HG02981 (cell line): ENCODE measurements around the gene CENATAC.
A peak's percentile ranks its signal among the peaks of the same experiment; 100 is the strongest.
"Not testable (repeated sequence)": the region's sequence is repeated elsewhere in the genome, so short reads cannot be mapped to it uniquely, and the experiment has no call there.

Source experiments
- ATAC-seq: cut with Tn5 transposase; IDR thresholded peaks from one replicate; pipeline ENCODE4 v1.9.1; 2021; ENCODE audit warnings: mild to moderate bottlenecking, moderate library complexity; ENCODE audit not compliant: unreplicated experiment

CENATAC gene

GRCh38 chr11:119051440-119052162 is 53.7 kb downstream of the CENATAC start:
- peak; percentile 40 for ATAC-seq

GRCh38 chr11:119052163-119052814 is 54.4 kb downstream of the CENATAC start:
- no peak for ATAC-seq

GRCh38 chr11:119054418-119054817 is 56.5 kb downstream of the CENATAC start:
- ATAC-seq = no peak

GRCh38 chr11:119055901-119056300 is 58.0 kb downstream of the CENATAC start:
- no peak for ATAC-seq

GRCh38 chr11:119056421-119056999 is 58.6 kb downstream of the CENATAC start:
- ATAC-seq = peak; percentile 2

- ATAC-seq = peak; percentile 92
Observed at GRCh38 chr11:119057000-119057769, 59.2 kb downstream of the CENATAC start, which contains the start of gene HYOU1. HYOU1 (minus strand) TSS chr11:119057205; CDS start chr11:119056160, 1,045 bp downstream.

GRCh38 chr11:119059128-119059527 is 61.2 kb downstream of the CENATAC start:
- not testable (repeated sequence) for ATAC-seq

- ATAC-seq = no peak
Observed at GRCh38 chr11:119061256-119061655, 63.3 kb downstream of the CENATAC start.

- no peak for ATAC-seq
Observed at GRCh38 chr11:119062779-119063178, 64.8 kb downstream of the CENATAC start.

GRCh38 chr11:119065369-119065768 is 67.4 kb downstream of the CENATAC start:
- no peak for ATAC-seq
